GM13977 (cell line): ENCODE results near the gene GRID2.

ENCODE experiments used
- DNase-seq: peaks from one replicate; pipeline ENCODE4 v3.0.0; 2012; ENCODE audit warnings: low spot score
- CTCF ChIP-seq: IDR thresholded peaks from 2 replicates; pipeline ENCODE4 v1.5.1; 2012; ENCODE audit warnings: mild to moderate bottlenecking, control low read depth; ENCODE audit not compliant: insufficient read depth; ENCODE audit errors: extremely low read depth, missing control alignments
- in situ Hi-C: fragments of 300-500 bp; cut with MboI; formaldehyde crosslinking; loops from one replicate; pipeline ENCODE4 v1.12.0; 2022; ENCODE audit warnings: low sequenced_read_pairs, low pct_unique_long_range_greater_than_20kb, mixed read lengths, inconsistent platforms; ENCODE audit not compliant: unreplicated experiment

The GRID2 gene

GRCh38 chr4:92262371-92262770 is 41.4 kb upstream of the GRID2 start:
- no peak for DNase-seq
- TF ChIP-seq CTCF = no peak
- in situ Hi-C loops = no loop called here

GRCh38 chr4:92263010-92263409 is 40.8 kb upstream of the GRID2 start:
- in situ Hi-C loops = no loop called here
- DNase-seq = no peak
- no peak for TF ChIP-seq CTCF

- no peak for TF ChIP-seq CTCF
- in situ Hi-C loops = no loop called here
- no peak for DNase-seq
Observed at GRCh38 chr4:92263575-92263974, 40.2 kb upstream of the GRID2 start.

GRCh38 chr4:92264163-92264562 is 39.6 kb upstream of the GRID2 start:
- TF ChIP-seq CTCF = no peak
- DNase-seq = no peak
- in situ Hi-C loops = no loop called here

GRCh38 chr4:92265021-92265420 is 38.7 kb upstream of the GRID2 start:
- DNase-seq = no peak
- TF ChIP-seq CTCF = no peak
- in situ Hi-C loops = no loop called here

- in situ Hi-C loops = no loop called here
- no peak for TF ChIP-seq CTCF
- DNase-seq = no peak
Observed at GRCh38 chr4:92265798-92266197, 38.0 kb upstream of the GRID2 start.

- no peak for DNase-seq
- no peak for TF ChIP-seq CTCF
- in situ Hi-C loops = no loop called here
Observed at GRCh38 chr4:92266521-92266920, 37.2 kb upstream of the GRID2 start.
